Measurements from ENCODE around the gene GREB1.

GREB1 gene

GRCh38 chr2:11564816-11565567 lies 31.1 kb downstream of the GREB1 start:
- H4K20me1 ChIP-seq (ENCODE audit: insufficient read depth) = no peaks in the 10 kb centered on the region
- H3K79me2 ChIP-seq (ENCODE audit: insufficient read depth, low read depth) = no peaks in the 10 kb centered on the region
- no peak for TF ChIP-seq CTCF (conservative IDR thresholded peaks at IDR 0.05; ENCODE audit: low read depth, low read length)
- no peak overlapping the region for H3K4me3 ChIP-seq (IDR thresholded peaks at IDR 0.05; ENCODE audit: insufficient read depth, low read depth, low read length)
- no peak overlapping the region; the same call in 1 of the 2 replicates for H3K9ac ChIP-seq
- peaks cover 21% of the 10 kb centered on the region for H3K4me1 ChIP-seq (ENCODE audit: low read depth, poor library complexity, severe bottlenecking)
- H2AFZ ChIP-seq (ENCODE audit: low read depth) = peak overlapping the region; percentile 30; the same call in 1 of the 2 replicates
- H3K27me3 ChIP-seq (ENCODE audit: insufficient read depth, low read depth) = no peaks in the 10 kb centered on the region
- no peaks in the 10 kb centered on the region for H3K36me3 ChIP-seq (ENCODE audit: insufficient read depth)
- peak overlapping the region; percentile 48 for H3K27ac ChIP-seq
- H3K4me2 ChIP-seq = peak overlapping the region; percentile 31

- no peaks in the 10 kb centered on the region for H3K36me3 ChIP-seq (ENCODE audit: insufficient read depth)
- H3K27ac ChIP-seq = no peak overlapping the region
- TF ChIP-seq CTCF (conservative IDR thresholded peaks at IDR 0.05; ENCODE audit: low read depth, low read length) = no peak
- H3K4me1 ChIP-seq (ENCODE audit: low read depth, poor library complexity, severe bottlenecking) = peaks cover 21% of the 10 kb centered on the region
- no peak overlapping the region for H2AFZ ChIP-seq (ENCODE audit: low read depth)
- no peaks in the 10 kb centered on the region for H3K27me3 ChIP-seq (ENCODE audit: insufficient read depth, low read depth)
- no peak overlapping the region for H3K9ac ChIP-seq
- no peak overlapping the region for H3K4me2 ChIP-seq
- no peak overlapping the region for H3K4me3 ChIP-seq (IDR thresholded peaks at IDR 0.05; ENCODE audit: insufficient read depth, low read depth, low read length)
- no peaks in the 10 kb centered on the region for H4K20me1 ChIP-seq (ENCODE audit: insufficient read depth)
- H3K79me2 ChIP-seq (ENCODE audit: insufficient read depth, low read depth) = no peaks in the 10 kb centered on the region
Observed at GRCh38 chr2:11566383-11566782, 32.5 kb downstream of the GREB1 start.

GRCh38 chr2:11567631-11568031 lies 33.8 kb downstream of the GREB1 start:
- H3K4me3 ChIP-seq (IDR thresholded peaks at IDR 0.05; ENCODE audit: insufficient read depth, low read depth, low read length) = no peak overlapping the region
- H3K79me2 ChIP-seq (ENCODE audit: insufficient read depth, low read depth) = no peaks in the 10 kb centered on the region
- H4K20me1 ChIP-seq (ENCODE audit: insufficient read depth) = no peaks in the 10 kb centered on the region
- no peaks in the 10 kb centered on the region for H3K27me3 ChIP-seq (ENCODE audit: insufficient read depth, low read depth)
- no peak overlapping the region for H2AFZ ChIP-seq (ENCODE audit: low read depth)
- no peak overlapping the region for H3K27ac ChIP-seq
- H3K4me2 ChIP-seq = no peak overlapping the region
- no peak for TF ChIP-seq CTCF (conservative IDR thresholded peaks at IDR 0.05; ENCODE audit: low read depth, low read length)
- no peaks in the 10 kb centered on the region for H3K36me3 ChIP-seq (ENCODE audit: insufficient read depth)
- peaks cover 21% of the 10 kb centered on the region for H3K4me1 ChIP-seq (ENCODE audit: low read depth, poor library complexity, severe bottlenecking)
- no peak overlapping the region for H3K9ac ChIP-seq

GRCh38 chr2:11568436-11568835 lies 34.6 kb downstream of the GREB1 start:
- no peak overlapping the region for H3K9ac ChIP-seq
- no peaks in the 10 kb centered on the region for H4K20me1 ChIP-seq (ENCODE audit: insufficient read depth)
- no peaks in the 10 kb centered on the region for H3K79me2 ChIP-seq (ENCODE audit: insufficient read depth, low read depth)
- TF ChIP-seq CTCF (conservative IDR thresholded peaks at IDR 0.05; ENCODE audit: low read depth, low read length) = no peak
- peaks cover 25% of the 10 kb centered on the region for H3K4me1 ChIP-seq (ENCODE audit: low read depth, poor library complexity, severe bottlenecking)
- no peak overlapping the region for H2AFZ ChIP-seq (ENCODE audit: low read depth)
- H3K4me2 ChIP-seq = no peak overlapping the region
- H3K36me3 ChIP-seq (ENCODE audit: insufficient read depth) = no peaks in the 10 kb centered on the region
- no peaks in the 10 kb centered on the region for H3K27me3 ChIP-seq (ENCODE audit: insufficient read depth, low read depth)
- H3K27ac ChIP-seq = no peak overlapping the region
- H3K4me3 ChIP-seq (IDR thresholded peaks at IDR 0.05; ENCODE audit: insufficient read depth, low read depth, low read length) = no peak overlapping the region

Measured in KMS-11 (cell line).